Nephron progenitor cell (in vitro differentiated cells): ENCODE data around the gene TMEM44.
"Not testable (repeated sequence)": the region's sequence is repeated elsewhere in the genome, so short reads cannot be mapped to it uniquely, and the experiment has no call there.

ENCODE experiments used
- DNase-seq: peaks from one replicate; pipeline ENCODE4 v3.0.0; 2021
- H3K27ac Mint-ChIP-seq: 2 replicates; pipeline ENCODE4 v1.8.0; 2021; ENCODE audit warnings: mild to moderate bottlenecking, moderate library complexity, mixed read lengths
- H3K27me3 Mint-ChIP-seq: 2 replicates; pipeline ENCODE4 v1.8.0; 2021; ENCODE audit warnings: mild to moderate bottlenecking, low read depth, mixed read lengths; ENCODE audit not compliant: poor library complexity
- H3K36me3 Mint-ChIP-seq: 2 replicates; pipeline ENCODE4 v1.8.0; 2021; ENCODE audit warnings: low read depth, mixed read lengths
- H3K4me1 Mint-ChIP-seq: 2 replicates; pipeline ENCODE4 v1.8.0; 2021; ENCODE audit warnings: mixed read lengths
- H3K4me3 Mint-ChIP-seq: 2 replicates; pipeline ENCODE4 v1.8.0; 2021; ENCODE audit warnings: mild to moderate bottlenecking, moderate library complexity, mixed read lengths
- H3K9me3 Mint-ChIP-seq: 2 replicates; pipeline ENCODE4 v1.8.0; 2021; ENCODE audit warnings: mild to moderate bottlenecking, moderate library complexity, mixed read lengths
- TF ChIP-seq, protein P1 (sequence below): fragments of 200-600 bp; sonication (generic); IDR thresholded peaks from 2 replicates; pipeline ENCODE4 v1.5.0; 2021; ENCODE audit warnings: antibody characterized with exemption

Gene TMEM44

DNA sequence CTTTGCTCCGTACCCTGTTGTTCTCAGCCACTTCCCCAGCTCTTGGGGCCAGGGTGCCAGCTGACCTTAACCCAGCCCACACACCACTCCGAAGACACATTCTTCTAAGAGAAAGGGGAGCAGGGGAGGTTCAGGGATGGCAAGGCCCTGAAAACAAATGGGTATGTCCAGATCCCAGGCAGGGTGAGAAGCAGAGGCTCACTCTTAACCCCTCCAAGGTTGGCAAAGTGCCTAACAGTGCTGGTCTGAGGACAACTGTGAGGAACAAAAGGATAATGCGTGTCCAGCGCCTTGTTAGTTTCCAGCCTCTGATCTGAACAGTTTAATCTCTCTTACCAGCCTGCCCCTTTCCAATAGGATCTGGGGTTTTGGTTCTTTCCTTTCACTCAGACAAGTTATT is 1.5 kb downstream of the TMEM44 start:
- no peak for DNase-seq
- peaks cover 31% of the 10 kb centered on the region for H3K9me3 Mint-ChIP-seq
- H3K4me3 Mint-ChIP-seq: peak overlapping the region; percentile 86
- peaks cover 44% of the 10 kb centered on the region for H3K36me3 Mint-ChIP-seq
- H3K4me1 Mint-ChIP-seq: peaks cover 4% of the 10 kb centered on the region
- no peak overlapping the region for H3K27ac Mint-ChIP-seq
- TF ChIP-seq, protein P1, sequence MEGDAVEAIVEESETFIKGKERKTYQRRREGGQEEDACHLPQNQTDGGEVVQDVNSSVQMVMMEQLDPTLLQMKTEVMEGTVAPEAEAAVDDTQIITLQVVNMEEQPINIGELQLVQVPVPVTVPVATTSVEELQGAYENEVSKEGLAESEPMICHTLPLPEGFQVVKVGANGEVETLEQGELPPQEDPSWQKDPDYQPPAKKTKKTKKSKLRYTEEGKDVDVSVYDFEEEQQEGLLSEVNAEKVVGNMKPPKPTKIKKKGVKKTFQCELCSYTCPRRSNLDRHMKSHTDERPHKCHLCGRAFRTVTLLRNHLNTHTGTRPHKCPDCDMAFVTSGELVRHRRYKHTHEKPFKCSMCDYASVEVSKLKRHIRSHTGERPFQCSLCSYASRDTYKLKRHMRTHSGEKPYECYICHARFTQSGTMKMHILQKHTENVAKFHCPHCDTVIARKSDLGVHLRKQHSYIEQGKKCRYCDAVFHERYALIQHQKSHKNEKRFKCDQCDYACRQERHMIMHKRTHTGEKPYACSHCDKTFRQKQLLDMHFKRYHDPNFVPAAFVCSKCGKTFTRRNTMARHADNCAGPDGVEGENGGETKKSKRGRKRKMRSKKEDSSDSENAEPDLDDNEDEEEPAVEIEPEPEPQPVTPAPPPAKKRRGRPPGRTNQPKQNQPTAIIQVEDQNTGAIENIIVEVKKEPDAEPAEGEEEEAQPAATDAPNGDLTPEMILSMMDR: no peak
- H3K27me3 Mint-ChIP-seq: peaks cover 2% of the 10 kb centered on the region

DNA sequence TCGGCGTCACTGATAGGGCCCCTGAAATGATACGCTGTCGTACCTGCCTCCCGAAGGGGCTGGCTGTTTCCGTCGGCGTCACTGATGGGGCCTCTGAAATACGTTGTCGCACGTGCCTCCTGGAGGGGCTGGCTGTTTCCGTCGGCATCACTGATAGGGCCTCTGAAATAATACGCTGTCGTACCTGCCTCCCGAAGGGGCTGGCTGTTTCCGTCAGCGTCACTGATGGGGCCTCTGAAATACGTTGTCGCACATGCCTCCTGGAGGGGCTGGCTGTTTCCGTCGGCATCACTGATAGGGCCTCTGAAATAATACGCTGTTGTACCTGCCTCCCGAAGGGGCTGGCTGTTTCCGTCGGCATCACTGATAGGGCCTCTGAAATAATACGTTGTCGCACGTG is 2.5 kb downstream of the TMEM44 start:
- DNase-seq, H3K27ac Mint-ChIP-seq, H3K27me3 Mint-ChIP-seq, H3K4me3 Mint-ChIP-seq, H3K4me1 Mint-ChIP-seq: not testable (repeated sequence)
- Mint-ChIP-seq H3K9me3 (peaks cover 31% of the 10 kb centered on the region), H3K36me3 (peaks cover 52% of the 10 kb centered on the region)

DNA sequence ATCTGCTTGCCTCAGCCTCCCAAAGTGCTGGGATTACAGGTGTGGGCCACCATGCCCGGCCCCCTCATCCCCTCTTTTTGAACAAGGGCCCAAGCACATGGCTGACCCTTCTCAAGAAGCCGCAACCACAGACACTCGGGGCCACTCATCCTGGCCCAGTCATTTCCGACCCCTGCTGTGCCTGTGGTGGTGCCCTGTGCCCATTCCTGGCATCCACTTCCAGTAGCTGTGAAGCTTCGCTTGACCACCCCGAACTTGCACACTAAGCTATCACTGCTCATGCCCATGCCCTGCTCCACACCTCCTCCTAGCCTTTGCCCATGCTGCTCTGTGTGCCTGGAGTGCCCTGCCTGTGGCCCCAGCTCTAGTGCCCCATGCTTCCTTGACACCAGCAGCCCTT is 8.3 kb downstream of the TMEM44 start:
- H3K4me3 Mint-ChIP-seq: no peak overlapping the region
- peaks cover 57% of the 10 kb centered on the region for H3K36me3 Mint-ChIP-seq
- peaks cover 2% of the 10 kb centered on the region for H3K27me3 Mint-ChIP-seq
- H3K9me3 Mint-ChIP-seq: peaks cover 15% of the 10 kb centered on the region
- DNase-seq: no peak
- H3K27ac Mint-ChIP-seq: no peak overlapping the region
- TF ChIP-seq, protein P1: no peak
- H3K4me1 Mint-ChIP-seq: peaks cover 36% of the 10 kb centered on the region

DNA sequence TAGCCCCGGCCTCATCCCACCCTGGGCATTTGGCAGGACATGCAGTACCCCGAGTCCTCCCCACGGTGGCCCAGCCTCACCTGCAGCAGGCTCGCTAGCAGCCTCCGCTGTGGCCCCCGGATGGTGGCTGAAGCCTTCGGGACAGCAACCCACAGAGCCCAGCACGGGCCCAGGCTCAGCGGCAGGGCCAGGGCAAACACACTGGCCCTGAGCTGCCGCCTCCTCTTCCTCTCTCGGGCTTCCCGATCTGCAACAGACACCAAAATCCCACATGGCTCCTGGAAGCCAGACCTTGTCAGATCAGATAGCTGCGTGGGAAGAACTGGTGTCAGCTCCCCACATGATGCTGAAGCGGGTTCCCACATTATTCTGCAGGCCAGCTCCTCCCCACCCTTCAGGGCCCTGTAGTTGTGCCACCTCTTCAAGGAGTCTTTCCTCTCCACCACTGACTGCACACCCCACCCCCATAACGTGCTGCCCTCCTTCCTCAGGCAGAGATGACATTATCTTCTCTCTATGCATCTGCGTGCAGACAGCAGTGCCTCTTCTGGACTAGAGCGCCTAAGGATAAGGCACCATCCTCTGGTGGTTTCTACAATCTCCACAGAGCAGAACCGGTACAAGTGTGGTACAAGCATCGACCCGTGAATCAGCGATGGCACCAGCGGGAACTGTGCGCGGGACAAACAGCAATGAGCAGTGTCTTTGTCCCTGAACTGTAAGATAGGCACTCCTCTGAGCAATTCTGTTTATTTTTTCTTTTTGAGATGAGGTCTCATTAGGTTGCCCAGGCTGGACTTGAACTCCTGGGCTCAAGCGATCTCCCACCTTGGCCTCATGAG is 9.5 kb downstream of the TMEM44 start:
- peaks cover 54% of the 10 kb centered on the region for H3K36me3 Mint-ChIP-seq
- H3K4me1 Mint-ChIP-seq: peaks cover 36% of the 10 kb centered on the region
- peaks cover 2% of the 10 kb centered on the region for H3K27me3 Mint-ChIP-seq
- TF ChIP-seq, protein P1: peak; percentile 6
- no peak for DNase-seq
- peak overlapping the region; percentile 2 for H3K4me3 Mint-ChIP-seq
- H3K27ac Mint-ChIP-seq: peak overlapping the region; percentile 24
- H3K9me3 Mint-ChIP-seq: peaks cover 9% of the 10 kb centered on the region

DNA sequence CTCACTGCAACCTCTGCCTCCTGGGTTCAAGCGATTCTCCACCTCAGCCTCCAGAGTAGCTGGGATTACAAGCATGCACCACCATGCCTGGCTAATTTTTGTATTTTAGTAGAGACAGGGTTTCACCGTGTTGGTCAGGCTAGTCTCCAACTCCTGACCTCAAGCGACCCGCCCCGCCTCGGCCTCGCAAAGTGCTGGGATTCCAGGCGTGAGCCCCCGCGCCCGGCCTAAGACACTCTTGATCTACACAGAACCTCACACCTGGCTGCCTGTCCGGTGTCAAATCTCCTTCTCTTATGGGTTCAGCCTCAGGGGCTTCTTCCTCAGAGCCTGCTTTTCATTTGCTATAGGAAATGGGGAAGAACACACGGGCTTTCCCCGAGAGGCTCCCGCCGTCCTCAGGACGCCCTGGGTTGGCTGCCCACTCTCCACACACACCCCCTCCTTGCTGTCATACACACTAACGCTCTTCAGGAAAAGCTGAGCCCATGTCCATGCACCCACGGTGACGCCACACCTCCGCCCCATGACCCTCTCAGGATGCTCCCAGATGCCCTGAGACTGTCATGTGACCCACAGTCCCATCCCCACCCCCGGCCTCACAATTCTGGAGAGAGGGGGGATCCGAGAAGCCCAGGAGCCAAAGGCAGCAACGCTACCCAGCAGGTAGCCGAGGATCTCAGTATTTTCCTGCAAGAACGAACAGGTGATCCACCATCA is 10.4 kb downstream of the TMEM44 start:
- H3K4me3 Mint-ChIP-seq: peak overlapping the region; percentile 55
- peak overlapping the region; percentile 90 for H3K27ac Mint-ChIP-seq
- peaks cover under 1% of the 10 kb centered on the region for H3K9me3 Mint-ChIP-seq
- peaks cover 2% of the 10 kb centered on the region for H3K27me3 Mint-ChIP-seq
- H3K4me1 Mint-ChIP-seq: peaks cover 39% of the 10 kb centered on the region
- peak; percentile 27 for DNase-seq
- peaks cover 49% of the 10 kb centered on the region for H3K36me3 Mint-ChIP-seq
- TF ChIP-seq, protein P1: no peak

DNA sequence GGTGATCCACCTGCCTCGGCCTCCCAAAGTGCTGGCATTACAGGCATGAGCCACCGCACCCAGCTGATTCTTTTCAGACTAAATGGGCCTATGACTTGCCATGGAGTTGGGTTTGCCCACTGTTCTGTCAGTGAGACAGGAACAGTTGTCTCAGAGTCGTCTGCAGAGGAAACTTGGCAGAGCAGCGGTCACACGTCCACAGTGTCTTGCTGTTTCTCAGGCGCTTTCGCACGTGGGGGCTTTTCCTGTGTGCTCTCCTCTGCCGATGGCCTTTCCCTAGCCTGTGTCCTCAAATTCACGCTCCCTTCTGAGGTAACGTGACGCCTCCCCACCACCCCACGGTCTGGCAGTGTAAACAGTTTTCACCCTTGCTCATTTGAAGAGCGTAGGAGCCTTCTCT is 11.3 kb downstream of the TMEM44 start:
- Mint-ChIP-seq H3K4me1 (peaks cover 42% of the 10 kb centered on the region), H3K9me3 (no peaks in the 10 kb centered on the region), H3K36me3 (peaks cover 48% of the 10 kb centered on the region)

More for the DNA sequence above, 11.3 kb downstream of the TMEM44 start:
- H3K27ac Mint-ChIP-seq: peak overlapping the region; percentile 81
- H3K4me3 Mint-ChIP-seq: peak overlapping the region; percentile 31
- DNase-seq: no peak
- H3K27me3 Mint-ChIP-seq: no peaks in the 10 kb centered on the region
- TF ChIP-seq, protein P1: no peak
